ENCODE results near the gene VEGFC. TPM values are rescaled to one million over a fixed set of nuclear protein-coding genes. Genes with fewer than 3 reads are reported as not detected.

VEGFC gene
- total RNA-seq, 6 experiments from 2014 or later: 1.4 to 3.1 (median 2.0) TPM

- no peak for TF ChIP-seq POLR2A (IDR thresholded peaks at IDR 0.05)
- intact Hi-C loops (cut with DNase I): no loop called here
- Histone ChIP-seq H3K4me3 (no peak overlapping the region), H3K36me3 (no peaks in the 10 kb centered on the region), H3K27me3 (no peaks in the 10 kb centered on the region), H3K4me1 (no peaks in the 10 kb centered on the region), H3K27ac (no peak overlapping the region), H3K9me3 (no peaks in the 10 kb centered on the region)
- ATAC-seq: no peak
- 40% methylated on average over 7 of the region's 7 CpGs for WGBS (ENCODE audit: insufficient coverage, low coverage, low lambda C conversion rate, missing lambda C conversion rate)
- no peak for DNase-seq
Observed at GRCh38 chr4:176838601-176839433, 46.1 kb upstream of the VEGFC start.

- intact Hi-C loops (cut with DNase I): no loop called here
- Histone ChIP-seq H3K4me3 (no peak overlapping the region), H3K4me1 (no peaks in the 10 kb centered on the region), H3K27ac (no peak overlapping the region), H3K36me3 (no peaks in the 10 kb centered on the region), H3K27me3 (no peaks in the 10 kb centered on the region), H3K9me3 (no peaks in the 10 kb centered on the region)
- DNase-seq (no peak), ATAC-seq (no peak)
- 38% methylated on average over 4 of the region's 4 CpGs for WGBS (ENCODE audit: insufficient coverage, low coverage, low lambda C conversion rate, missing lambda C conversion rate)
- no peak for TF ChIP-seq CTCF (IDR thresholded peaks at IDR 0.05)
- no peak for TF ChIP-seq POLR2A (IDR thresholded peaks at IDR 0.05)
Observed at GRCh38 chr4:176837169-176837895, 44.6 kb upstream of the VEGFC start.

GRCh38 chr4:176834531-176834930 is 41.8 kb upstream of the VEGFC start:
- H3K4me3 ChIP-seq: no peak overlapping the region
- DNase-seq (no peak), ATAC-seq (no peak)
- no peaks in the 10 kb centered on the region for H3K27me3 ChIP-seq
- intact Hi-C loops (cut with DNase I): no loop called here
- no peaks in the 10 kb centered on the region for H3K4me1 ChIP-seq
- no peaks in the 10 kb centered on the region for H3K9me3 ChIP-seq
- no peaks in the 10 kb centered on the region for H3K36me3 ChIP-seq
- no peak for TF ChIP-seq POLR2A (IDR thresholded peaks at IDR 0.05)
- TF ChIP-seq CTCF (IDR thresholded peaks at IDR 0.05): no peak
- no peak overlapping the region for H3K27ac ChIP-seq
- 10% methylated on average over 2 of the region's 2 CpGs for WGBS (ENCODE audit: insufficient coverage, low coverage, low lambda C conversion rate, missing lambda C conversion rate)

GRCh38 chr4:176833400-176834175 is 40.9 kb upstream of the VEGFC start:
- Histone ChIP-seq H3K36me3 (no peaks in the 10 kb centered on the region), H3K4me3 (no peak overlapping the region), H3K27ac (no peak overlapping the region), H3K27me3 (no peaks in the 10 kb centered on the region), H3K9me3 (no peaks in the 10 kb centered on the region), H3K4me1 (no peaks in the 10 kb centered on the region)
- DNase-seq: no peak
- 42% methylated on average over 4 of the region's 4 CpGs for WGBS (ENCODE audit: insufficient coverage, low coverage, low lambda C conversion rate, missing lambda C conversion rate)
- no peak for ATAC-seq
- TF ChIP-seq CTCF (IDR thresholded peaks at IDR 0.05): no peak
- TF ChIP-seq POLR2A (IDR thresholded peaks at IDR 0.05): no peak
- intact Hi-C loops (cut with DNase I): no loop called here
